Mammary epithelial cell (primary cell): ENCODE results near the gene HRH2.
"Not testable (repeated sequence)": the region's sequence is repeated elsewhere in the genome, so short reads cannot be mapped to it uniquely, and the experiment has no call there.

Source experiments
- CTCF ChIP-seq, 2 donors: IDR thresholded peaks in 1 of 2; conservative IDR thresholded peaks in 1 of 2; 2 replicates each; pipeline ENCODE4 v1.5.1; 2011 to 2012; ENCODE audit warnings: inconsistent platforms in 2 of 2, low read length in 2 of 2, mild to moderate bottlenecking in 2 of 2, control low read depth in 1 of 2, low read depth in 1 of 2; ENCODE audit not compliant: insufficient read depth in 1 of 2; ENCODE audit errors: extremely low read depth in 1 of 2
- EZH2 ChIP-seq: IDR thresholded peaks from 2 replicates; pipeline ENCODE4 v1.6.1; 2012; ENCODE audit warnings: low read length, inconsistent platforms, borderline replicate concordance

GRCh38 chr5:175616527-175616926 is 41.3 kb upstream of the HRH2 start:
- TF ChIP-seq CTCF (conservative IDR thresholded peaks at IDR 0.05 in 1 of 2, IDR thresholded peaks at IDR 0.05 in 1 of 2; ENCODE audit: extremely low read depth in 1 of 2, insufficient read depth in 1 of 2, low read depth in 1 of 2, low read length in 2 of 2); EZH2: not testable (repeated sequence)
